Measurements from ENCODE around the gene S1PR2.
A peak's percentile ranks its signal among the peaks of the same experiment; 100 is the strongest.

Gene S1PR2

DNA sequence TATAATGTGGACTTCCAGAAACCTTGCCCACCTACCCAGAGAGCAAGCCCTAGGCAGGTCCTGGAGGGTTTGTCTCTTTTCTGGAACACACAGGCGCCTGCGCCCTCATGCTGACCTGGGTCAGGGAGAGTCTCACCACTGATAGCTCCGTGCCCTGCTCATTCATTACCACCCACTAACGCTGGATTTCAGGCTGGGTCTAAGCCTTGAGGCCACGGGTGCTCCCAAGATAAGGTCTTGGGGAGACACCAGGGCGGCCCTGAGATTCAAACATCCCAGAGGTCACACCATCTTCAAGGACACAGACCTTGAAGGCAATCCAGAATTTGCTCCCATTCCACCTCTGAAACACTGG lies 5.1 kb downstream of the S1PR2 start:
- H3K18ac ChIP-seq (ENCODE audit: low read length) = no peak overlapping the region
- H2BK120ac ChIP-seq (ENCODE audit: low read depth, low read length) = no peak overlapping the region
- no peaks in the 10 kb centered on the region for H3K79me2 ChIP-seq (ENCODE audit: control insufficient read depth, insufficient read depth, low read length)
- no peak overlapping the region for H3K27ac ChIP-seq (ENCODE audit: low read depth, low read length)
- WGBS (ENCODE audit: extremely low coverage, insufficient coverage, low lambda C conversion rate) = no CpG with 5 or more reads among the region's 6 CpGs
- H3K79me1 ChIP-seq (ENCODE audit: low read length) = peaks cover 2% of the 10 kb centered on the region
- no peak overlapping the region for H3K23ac ChIP-seq (ENCODE audit: low read length)
- H4K5ac ChIP-seq (ENCODE audit: low read length) = no peak overlapping the region
- H2AK5ac ChIP-seq (ENCODE audit: low read length) = no peak overlapping the region
- no peak overlapping the region for H3K4me2 ChIP-seq (ENCODE audit: low read length)
- DNase-seq = no peak
- no peaks in the 10 kb centered on the region for H3K36me3 ChIP-seq (ENCODE audit: control insufficient read depth, insufficient read depth, low read length)
- H2BK15ac ChIP-seq (replicated peaks; ENCODE audit: low read depth) = no peak overlapping the region
- no peaks in the 10 kb centered on the region for H3K4me1 ChIP-seq (ENCODE audit: control insufficient read depth, low read depth, low read length)
- no peak overlapping the region for H3K9ac ChIP-seq (ENCODE audit: low read length)
- H3K4me3 ChIP-seq (ENCODE audit: low read length) = no peak overlapping the region
- no peaks in the 10 kb centered on the region for H3K27me3 ChIP-seq (ENCODE audit: insufficient read depth, low read length, poor library complexity)
- H4K8ac ChIP-seq (ENCODE audit: low read depth, low read length) = no peak overlapping the region
- no peak overlapping the region for H3K56ac ChIP-seq (ENCODE audit: low read length)
- H3K4ac ChIP-seq (ENCODE audit: low read depth, low read length) = no peak overlapping the region
- no peak overlapping the region for H2BK5ac ChIP-seq (ENCODE audit: low read length)

DNA sequence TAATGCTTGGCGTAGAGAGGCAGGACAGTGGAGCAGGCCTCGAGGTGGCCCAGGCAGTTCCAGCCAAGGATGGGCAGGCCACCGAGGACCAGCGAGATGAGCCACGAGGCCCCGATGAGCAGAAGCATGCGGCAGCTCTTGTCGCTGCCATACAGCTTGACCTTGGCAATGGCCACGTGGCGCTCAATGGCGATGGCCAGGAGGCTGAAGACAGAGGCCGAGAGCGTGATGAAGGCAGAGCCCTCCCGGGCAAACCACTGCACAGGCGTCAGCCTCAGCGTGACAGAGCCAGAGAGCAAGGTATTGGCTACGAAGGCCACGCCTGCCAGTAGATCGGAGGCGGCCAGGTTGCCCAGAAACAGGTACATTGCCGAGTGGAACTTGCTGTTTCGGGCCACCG lies 6.8 kb downstream of the S1PR2 start:
- no peak overlapping the region for H2AK5ac ChIP-seq (ENCODE audit: low read length)
- no peak overlapping the region for H2BK15ac ChIP-seq (replicated peaks; ENCODE audit: low read depth)
- no peak overlapping the region for H3K4ac ChIP-seq (ENCODE audit: low read depth, low read length)
- H3K4me3 ChIP-seq (ENCODE audit: low read length) = no peak overlapping the region
- no peak overlapping the region for H3K27ac ChIP-seq (ENCODE audit: low read depth, low read length)
- no peaks in the 10 kb centered on the region for H3K4me1 ChIP-seq (ENCODE audit: control insufficient read depth, low read depth, low read length)
- no peak overlapping the region for H3K9ac ChIP-seq (ENCODE audit: low read length)
- no peaks in the 10 kb centered on the region for H3K27me3 ChIP-seq (ENCODE audit: insufficient read depth, low read length, poor library complexity)
- H2BK120ac ChIP-seq (ENCODE audit: low read depth, low read length) = no peak overlapping the region
- DNase-seq = no peak
- no peaks in the 10 kb centered on the region for H3K36me3 ChIP-seq (ENCODE audit: control insufficient read depth, insufficient read depth, low read length)
- H3K56ac ChIP-seq (ENCODE audit: low read length) = no peak overlapping the region
- WGBS (ENCODE audit: extremely low coverage, insufficient coverage, low lambda C conversion rate) = no CpG with 5 or more reads among the region's 23 CpGs
- H3K4me2 ChIP-seq (ENCODE audit: low read length) = no peak overlapping the region
- no peaks in the 10 kb centered on the region for H3K79me2 ChIP-seq (ENCODE audit: control insufficient read depth, insufficient read depth, low read length)
- no peak overlapping the region for H4K8ac ChIP-seq (ENCODE audit: low read depth, low read length)
- no peak overlapping the region for H3K23ac ChIP-seq (ENCODE audit: low read length)
- no peak overlapping the region for H4K5ac ChIP-seq (ENCODE audit: low read length)
- no peak overlapping the region for H3K18ac ChIP-seq (ENCODE audit: low read length)
- no peak overlapping the region for H2BK5ac ChIP-seq (ENCODE audit: low read length)
- H3K79me1 ChIP-seq (ENCODE audit: low read length) = peaks cover 2% of the 10 kb centered on the region

DNA sequence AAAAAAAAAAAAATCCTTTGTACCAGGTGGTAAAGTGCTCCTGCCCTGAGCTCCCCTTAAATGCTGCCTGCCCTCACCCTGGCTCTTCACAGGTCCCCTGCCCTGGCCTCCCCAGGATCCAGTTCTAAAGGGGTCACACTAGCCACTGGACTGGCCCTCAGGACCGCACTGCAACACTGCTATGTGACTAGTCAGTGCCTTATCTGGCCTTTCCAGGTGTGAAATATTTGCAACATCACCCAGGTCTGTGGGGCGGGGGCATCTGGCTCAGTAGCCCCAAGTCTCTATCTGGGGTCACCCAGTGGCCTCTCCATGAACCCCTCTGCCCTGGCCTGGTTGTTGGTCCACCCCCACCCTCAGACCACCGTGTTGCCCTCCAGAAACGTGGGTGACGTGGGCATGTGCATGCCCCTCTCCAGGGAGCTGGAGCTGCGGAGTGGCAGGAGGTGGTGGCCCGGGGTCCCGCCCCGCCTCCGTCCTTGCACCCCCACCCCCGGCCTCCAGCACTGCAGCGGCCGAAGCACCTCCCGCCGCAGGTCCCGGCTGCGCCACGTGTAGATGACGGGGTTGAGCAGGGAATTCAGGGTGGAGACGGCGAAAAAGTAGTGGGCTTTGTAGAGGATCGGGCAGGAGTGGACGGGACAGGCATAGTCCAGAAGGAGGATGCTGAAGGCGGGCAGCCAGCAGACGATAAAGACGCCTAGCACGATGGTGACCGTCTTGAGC lies 7.5 kb downstream of the S1PR2 start:
- no peak for DNase-seq
- H3K79me1 ChIP-seq (ENCODE audit: low read length) = peaks cover 2% of the 10 kb centered on the region
- H3K9ac ChIP-seq (ENCODE audit: low read length) = no peak overlapping the region
- H4K8ac ChIP-seq (ENCODE audit: low read depth, low read length) = no peak overlapping the region
- H3K56ac ChIP-seq (ENCODE audit: low read length) = no peak overlapping the region
- no peaks in the 10 kb centered on the region for H3K4me1 ChIP-seq (ENCODE audit: control insufficient read depth, low read depth, low read length)
- H2BK120ac ChIP-seq (ENCODE audit: low read depth, low read length) = no peak overlapping the region
- H2AK5ac ChIP-seq (ENCODE audit: low read length) = no peak overlapping the region
- no peak overlapping the region for H3K4me3 ChIP-seq (ENCODE audit: low read length)
- no peak overlapping the region for H3K23ac ChIP-seq (ENCODE audit: low read length)
- H3K27me3 ChIP-seq (ENCODE audit: insufficient read depth, low read length, poor library complexity) = no peaks in the 10 kb centered on the region
- no peaks in the 10 kb centered on the region for H3K36me3 ChIP-seq (ENCODE audit: control insufficient read depth, insufficient read depth, low read length)
- WGBS (ENCODE audit: extremely low coverage, insufficient coverage, low lambda C conversion rate) = no CpG with 5 or more reads among the region's 28 CpGs
- H3K4ac ChIP-seq (ENCODE audit: low read depth, low read length) = no peak overlapping the region
- H2BK5ac ChIP-seq (ENCODE audit: low read length) = no peak overlapping the region
- H3K79me2 ChIP-seq (ENCODE audit: control insufficient read depth, insufficient read depth, low read length) = no peaks in the 10 kb centered on the region
- H4K5ac ChIP-seq (ENCODE audit: low read length) = no peak overlapping the region
- H3K18ac ChIP-seq (ENCODE audit: low read length) = no peak overlapping the region
- H2BK15ac ChIP-seq (replicated peaks; ENCODE audit: low read depth) = no peak overlapping the region
- no peak overlapping the region for H3K27ac ChIP-seq (ENCODE audit: low read depth, low read length)
- H3K4me2 ChIP-seq (ENCODE audit: low read length) = no peak overlapping the region

DNA sequence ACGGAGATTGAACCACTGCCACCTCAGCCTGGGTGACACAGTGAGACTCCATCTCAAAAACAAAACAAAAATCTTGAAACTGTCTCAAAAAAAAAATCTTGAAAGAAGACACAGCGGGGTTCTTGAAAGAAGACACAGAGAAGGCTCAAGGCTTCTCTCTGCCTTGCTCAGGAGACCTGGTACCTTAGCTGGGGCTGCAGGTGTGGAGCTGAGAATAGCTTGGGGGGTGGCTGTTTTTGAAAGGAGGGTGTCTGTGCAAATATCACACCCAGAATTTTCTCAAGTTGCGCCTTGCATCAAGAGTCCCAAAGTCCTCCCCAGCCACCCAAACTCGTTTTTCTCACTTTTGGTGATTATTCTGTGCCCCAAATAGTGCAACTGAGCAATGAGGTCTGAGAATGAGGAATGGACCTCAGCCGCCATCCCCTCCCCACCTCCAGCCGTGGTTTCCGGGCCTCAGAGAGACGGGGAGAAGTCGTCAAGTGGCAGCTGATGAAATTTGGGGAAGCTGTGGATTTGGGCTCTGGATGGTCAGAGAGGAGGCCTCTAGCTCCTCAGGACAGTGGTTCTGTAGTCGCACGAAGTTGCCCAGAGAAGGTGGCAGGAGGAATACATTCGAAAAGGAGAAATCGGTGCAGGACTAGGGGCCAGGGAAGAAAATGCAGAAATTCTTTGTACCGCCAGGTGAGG lies 8.8 kb downstream of the S1PR2 start:
- Histone ChIP-seq H2BK120ac (ENCODE audit: low read depth, low read length) (no peak overlapping the region), H2BK15ac (replicated peaks; ENCODE audit: low read depth) (no peak overlapping the region), H3K4me3 (ENCODE audit: low read length) (no peak overlapping the region), H4K5ac (ENCODE audit: low read length) (no peak overlapping the region), H3K56ac (ENCODE audit: low read length) (no peak overlapping the region), H3K9ac (ENCODE audit: low read length) (no peak overlapping the region), H3K79me1 (ENCODE audit: low read length) (no peaks in the 10 kb centered on the region), H3K36me3 (ENCODE audit: control insufficient read depth, insufficient read depth, low read length) (no peaks in the 10 kb centered on the region), H2AK5ac (ENCODE audit: low read length) (no peak overlapping the region), H3K4me2 (ENCODE audit: low read length) (no peak overlapping the region), H2BK5ac (ENCODE audit: low read length) (no peak overlapping the region), H3K4me1 (ENCODE audit: control insufficient read depth, low read depth, low read length) (no peaks in the 10 kb centered on the region), H4K8ac (ENCODE audit: low read depth, low read length) (no peak overlapping the region), H3K79me2 (ENCODE audit: control insufficient read depth, insufficient read depth, low read length) (no peaks in the 10 kb centered on the region), H3K27ac (ENCODE audit: low read depth, low read length) (no peak overlapping the region), H3K23ac (ENCODE audit: low read length) (no peak overlapping the region), H3K27me3 (ENCODE audit: insufficient read depth, low read length, poor library complexity) (no peaks in the 10 kb centered on the region), H3K4ac (ENCODE audit: low read depth, low read length) (no peak overlapping the region), H3K18ac (ENCODE audit: low read length) (no peak overlapping the region)
- no CpG with 5 or more reads among the region's 14 CpGs for WGBS (ENCODE audit: extremely low coverage, insufficient coverage, low lambda C conversion rate)
- no peak for DNase-seq

DNA sequence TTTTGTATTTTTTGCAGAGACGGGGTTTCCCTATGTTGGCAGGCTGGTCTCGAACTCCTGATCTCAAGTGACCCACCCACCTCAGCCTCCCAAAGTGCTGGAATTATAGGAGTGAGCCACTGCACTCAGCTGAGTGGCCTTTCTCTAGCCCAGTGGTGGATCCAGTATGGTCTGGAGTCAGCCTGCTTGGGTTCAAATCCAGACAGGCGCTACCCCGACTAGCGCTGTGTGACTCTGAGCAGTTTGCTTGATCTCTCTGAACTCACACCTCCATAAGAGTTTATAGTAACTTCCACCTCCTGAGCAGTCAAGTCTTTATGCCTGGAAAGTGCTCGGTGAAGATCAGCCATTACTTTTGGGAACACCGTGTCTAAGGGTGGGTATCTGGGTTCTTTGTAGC lies 10.4 kb downstream of the S1PR2 start:
- Histone ChIP-seq H3K79me1 (ENCODE audit: low read length) (no peaks in the 10 kb centered on the region), H3K23ac (ENCODE audit: low read length) (no peak overlapping the region), H3K79me2 (ENCODE audit: control insufficient read depth, insufficient read depth, low read length) (no peaks in the 10 kb centered on the region), H3K18ac (ENCODE audit: low read length) (no peak overlapping the region), H3K27ac (ENCODE audit: low read depth, low read length) (no peak overlapping the region), H2BK15ac (replicated peaks; ENCODE audit: low read depth) (no peak overlapping the region), H3K36me3 (ENCODE audit: control insufficient read depth, insufficient read depth, low read length) (no peaks in the 10 kb centered on the region), H4K5ac (ENCODE audit: low read length) (no peak overlapping the region), H3K4ac (ENCODE audit: low read depth, low read length) (no peak overlapping the region), H3K9ac (ENCODE audit: low read length) (no peak overlapping the region), H2AK5ac (ENCODE audit: low read length) (no peak overlapping the region), H3K4me1 (ENCODE audit: control insufficient read depth, low read depth, low read length) (no peaks in the 10 kb centered on the region), H3K4me2 (ENCODE audit: low read length) (no peak overlapping the region), H3K4me3 (ENCODE audit: low read length) (no peak overlapping the region), H2BK120ac (ENCODE audit: low read depth, low read length) (no peak overlapping the region), H4K8ac (ENCODE audit: low read depth, low read length) (no peak overlapping the region), H3K27me3 (ENCODE audit: insufficient read depth, low read length, poor library complexity) (no peaks in the 10 kb centered on the region), H3K56ac (ENCODE audit: low read length) (no peak overlapping the region), H2BK5ac (ENCODE audit: low read length) (no peak overlapping the region)
- WGBS (ENCODE audit: extremely low coverage, insufficient coverage, low lambda C conversion rate) = no CpG with 5 or more reads among the region's 7 CpGs
- DNase-seq = no peak

DNA sequence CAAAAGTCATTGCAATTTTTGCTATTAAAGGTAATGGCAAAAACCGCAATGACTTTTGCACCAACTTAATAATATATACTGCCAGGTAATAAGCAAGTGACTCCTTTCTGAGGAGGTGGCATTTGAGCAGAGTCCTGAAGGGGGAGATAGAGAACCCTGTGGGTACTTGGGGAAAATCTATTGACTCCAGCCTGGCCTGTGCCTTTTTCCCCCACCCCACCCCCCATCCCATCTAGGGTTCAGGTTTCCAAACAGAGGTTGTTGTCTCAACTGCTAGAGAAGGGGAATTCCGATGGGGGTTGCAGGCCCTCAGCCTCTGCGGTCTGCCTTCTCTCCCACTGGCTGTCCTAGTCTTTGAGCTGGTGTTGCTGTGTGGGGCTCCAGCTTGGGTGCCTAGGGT lies 11.5 kb downstream of the S1PR2 start:
- H3K27ac ChIP-seq (ENCODE audit: low read depth, low read length) = no peak overlapping the region
- H3K23ac ChIP-seq (ENCODE audit: low read length) = no peak overlapping the region
- no peak overlapping the region for H3K9ac ChIP-seq (ENCODE audit: low read length)
- H2BK15ac ChIP-seq (replicated peaks; ENCODE audit: low read depth) = no peak overlapping the region
- no peak overlapping the region for H3K56ac ChIP-seq (ENCODE audit: low read length)
- WGBS (ENCODE audit: extremely low coverage, insufficient coverage, low lambda C conversion rate) = no CpG with 5 or more reads among the region's 3 CpGs
- no peaks in the 10 kb centered on the region for H3K79me1 ChIP-seq (ENCODE audit: low read length)
- H3K27me3 ChIP-seq (ENCODE audit: insufficient read depth, low read length, poor library complexity) = no peaks in the 10 kb centered on the region
- no peak overlapping the region for H3K18ac ChIP-seq (ENCODE audit: low read length)
- H3K79me2 ChIP-seq (ENCODE audit: control insufficient read depth, insufficient read depth, low read length) = no peaks in the 10 kb centered on the region
- no peak overlapping the region for H3K4me2 ChIP-seq (ENCODE audit: low read length)
- no peaks in the 10 kb centered on the region for H3K36me3 ChIP-seq (ENCODE audit: control insufficient read depth, insufficient read depth, low read length)
- peak; percentile 57 for DNase-seq
- no peak overlapping the region for H2AK5ac ChIP-seq (ENCODE audit: low read length)
- H4K5ac ChIP-seq (ENCODE audit: low read length) = no peak overlapping the region
- no peak overlapping the region for H2BK120ac ChIP-seq (ENCODE audit: low read depth, low read length)
- H4K8ac ChIP-seq (ENCODE audit: low read depth, low read length) = no peak overlapping the region
- no peak overlapping the region for H3K4ac ChIP-seq (ENCODE audit: low read depth, low read length)
- H3K4me3 ChIP-seq (ENCODE audit: low read length) = no peak overlapping the region
- H2BK5ac ChIP-seq (ENCODE audit: low read length) = no peak overlapping the region
- no peaks in the 10 kb centered on the region for H3K4me1 ChIP-seq (ENCODE audit: control insufficient read depth, low read depth, low read length)
